ENCODE measurements around the gene LMX1B. TPM values are rescaled to one million over a fixed set of nuclear protein-coding genes. Genes with fewer than 3 reads are reported as not detected.

Gene LMX1B
- total and polyA plus RNA-seq, 2 donors (not counting 1 experiment from before 2014, with no cell fraction given), result not detected

DNA sequence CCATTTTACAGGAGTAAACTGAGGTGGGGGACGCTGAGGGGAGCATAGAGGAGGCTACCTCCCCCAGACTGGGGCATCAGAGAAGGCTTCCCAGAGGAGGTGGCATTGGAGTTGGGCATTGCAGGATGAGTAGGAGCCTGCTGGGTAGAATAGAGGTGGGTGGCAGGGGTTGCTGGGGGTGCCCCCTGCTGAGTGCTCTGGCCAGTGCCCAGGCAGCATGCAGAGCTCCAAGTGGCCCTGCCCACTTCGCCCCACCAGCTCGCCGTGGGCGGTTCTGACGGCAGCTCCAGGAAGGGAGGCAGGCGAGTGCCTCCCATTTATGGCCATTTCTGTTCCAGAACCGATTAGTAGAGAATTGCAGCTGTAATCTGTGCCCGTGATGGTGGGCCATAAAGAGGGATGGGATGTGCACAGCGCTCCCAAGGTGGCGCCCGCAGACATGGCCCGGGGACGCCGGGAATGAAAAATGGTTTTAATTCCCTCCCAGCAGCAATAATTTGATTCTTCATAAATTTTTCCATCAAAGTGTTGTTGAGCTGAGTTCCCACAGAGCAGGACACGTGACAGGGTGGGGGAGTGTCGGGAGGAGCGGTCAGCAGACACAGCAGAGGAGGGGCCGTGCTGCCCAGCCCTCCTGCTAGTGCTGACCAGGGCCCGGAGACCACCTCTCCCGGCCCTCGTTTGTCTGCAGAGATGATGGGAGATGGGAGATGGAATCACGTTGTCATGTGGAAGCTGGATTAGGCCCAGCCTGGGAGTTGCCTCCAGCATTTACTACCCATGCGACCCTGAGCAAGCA is 75.5 kb downstream of the LMX1B start:
- Histone ChIP-seq H3K4me1 (ENCODE audit: control insufficient read depth, extremely low read depth, insufficient read depth, low read length) (no peaks in the 10 kb centered on the region), H3K79me2 (ENCODE audit: control insufficient read depth, insufficient read depth, low read length) (no peaks in the 10 kb centered on the region), H3K4me3 (replicated peaks in 1 of 4; ENCODE audit: control extremely low read depth in 1 of 4, insufficient read depth in 1 of 4, low read depth in 3 of 4, low read length in 4 of 4) (no peak overlapping the region), H3K9ac (ENCODE audit: insufficient read depth, low read length) (no peak overlapping the region), H3K9me3 (ENCODE audit: control insufficient read depth, insufficient read depth, low read depth, low read length) (no peaks in the 10 kb centered on the region), H2AFZ (ENCODE audit: low read length) (no peak overlapping the region), H3K4me2 (ENCODE audit: extremely low read depth, insufficient read depth, low read length) (no peak overlapping the region), H4K20me1 (ENCODE audit: control insufficient read depth, extremely low read depth, insufficient read depth, low read length) (no peaks in the 10 kb centered on the region), H3K27ac (ENCODE audit: insufficient read depth, low read length) (no peak overlapping the region), H3K36me3 (ENCODE audit: control insufficient read depth, insufficient read depth, low read length) (no peaks in the 10 kb centered on the region), H3K27me3 (ENCODE audit: control insufficient read depth, insufficient read depth, low read length) (peaks cover 11% of the 10 kb centered on the region)
- TF ChIP-seq EZH2 (IDR thresholded peaks at IDR 0.05; ENCODE audit: low read length, missing control alignments) (no peak), CTCF (conservative IDR thresholded peaks at IDR 0.05 in 1 of 2, IDR thresholded peaks at IDR 0.05 in 1 of 2; ENCODE audit: low read depth in 1 of 2, low read length in 2 of 2) (no peak)
- no peak for DNase-seq (ENCODE audit: low read depth in 2 of 2)

GRCh38 chr9:126690431-126691051 is 76.8 kb downstream of the LMX1B start:
- Histone ChIP-seq H3K27ac (ENCODE audit: insufficient read depth, low read length) (no peak overlapping the region), H3K9me3 (ENCODE audit: control insufficient read depth, insufficient read depth, low read depth, low read length) (no peaks in the 10 kb centered on the region), H3K36me3 (ENCODE audit: control insufficient read depth, insufficient read depth, low read length) (no peaks in the 10 kb centered on the region), H2AFZ (ENCODE audit: low read length) (no peak overlapping the region), H3K27me3 (ENCODE audit: control insufficient read depth, insufficient read depth, low read length) (peaks cover 3% of the 10 kb centered on the region), H3K9ac (ENCODE audit: insufficient read depth, low read length) (no peak overlapping the region), H3K4me2 (ENCODE audit: extremely low read depth, insufficient read depth, low read length) (no peak overlapping the region), H3K4me1 (ENCODE audit: control insufficient read depth, extremely low read depth, insufficient read depth, low read length) (no peaks in the 10 kb centered on the region), H4K20me1 (ENCODE audit: control insufficient read depth, extremely low read depth, insufficient read depth, low read length) (no peaks in the 10 kb centered on the region), H3K79me2 (ENCODE audit: control insufficient read depth, insufficient read depth, low read length) (no peaks in the 10 kb centered on the region), H3K4me3 (replicated peaks in 1 of 4; ENCODE audit: control extremely low read depth in 1 of 4, insufficient read depth in 1 of 4, low read depth in 3 of 4, low read length in 4 of 4) (no peak overlapping the region)
- TF ChIP-seq EZH2 (IDR thresholded peaks at IDR 0.05; ENCODE audit: low read length, missing control alignments), result no peak
- peak; percentile 12 to 59 for TF ChIP-seq CTCF (conservative IDR thresholded peaks at IDR 0.05 in 1 of 2, IDR thresholded peaks at IDR 0.05 in 1 of 2; ENCODE audit: low read depth in 1 of 2, low read length in 2 of 2)
- no peak for DNase-seq (ENCODE audit: low read depth in 2 of 2)

DNA sequence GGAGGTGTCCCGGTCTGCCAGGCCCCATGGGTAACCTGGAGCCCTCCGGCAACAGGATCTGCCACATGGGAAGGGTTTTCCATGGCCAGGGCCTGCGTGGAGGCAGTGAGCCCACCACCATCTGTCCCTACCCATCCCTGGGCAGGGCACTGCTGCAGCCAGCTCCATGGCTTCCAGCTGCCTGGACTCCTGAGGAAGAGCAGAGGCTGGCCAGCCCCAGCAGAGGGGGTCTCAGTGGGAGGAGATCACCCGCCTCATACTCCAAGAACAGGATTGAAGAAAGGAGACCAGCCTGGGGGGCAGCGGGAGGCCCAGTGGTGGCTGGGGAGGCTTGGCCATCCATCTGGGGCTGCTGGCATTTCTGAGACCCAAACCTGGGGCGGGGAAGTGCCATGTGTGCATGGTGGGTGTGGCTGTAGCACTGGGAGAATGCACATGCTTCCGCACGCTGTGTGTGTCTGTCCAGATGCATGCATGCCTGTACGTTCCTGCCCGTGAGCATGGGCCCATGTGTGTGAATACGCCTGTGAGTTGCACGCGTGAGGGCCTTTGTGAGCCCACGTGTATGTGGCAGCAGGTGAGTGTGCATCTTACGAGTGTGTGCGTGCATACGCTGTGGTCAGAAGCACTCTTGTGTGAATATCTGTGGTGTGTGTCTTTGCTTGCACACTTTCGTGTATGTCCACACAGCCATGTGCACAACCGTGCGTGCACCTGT is 78.5 kb downstream of the LMX1B start:
- H3K4me2 ChIP-seq (ENCODE audit: extremely low read depth, insufficient read depth, low read length), result no peak overlapping the region
- H3K27me3 ChIP-seq (ENCODE audit: control insufficient read depth, insufficient read depth, low read length), result no peaks in the 10 kb centered on the region
- no peak overlapping the region for H2AFZ ChIP-seq (ENCODE audit: low read length)
- H3K27ac ChIP-seq (ENCODE audit: insufficient read depth, low read length), result no peak overlapping the region
- TF ChIP-seq EZH2 (IDR thresholded peaks at IDR 0.05; ENCODE audit: low read length, missing control alignments), result no peak
- no peak for TF ChIP-seq CTCF (conservative IDR thresholded peaks at IDR 0.05 in 1 of 2, IDR thresholded peaks at IDR 0.05 in 1 of 2; ENCODE audit: low read depth in 1 of 2, low read length in 2 of 2)
- no peak overlapping the region for H3K9ac ChIP-seq (ENCODE audit: insufficient read depth, low read length)
- H3K36me3 ChIP-seq (ENCODE audit: control insufficient read depth, insufficient read depth, low read length), result no peaks in the 10 kb centered on the region
- no peaks in the 10 kb centered on the region for H3K4me1 ChIP-seq (ENCODE audit: control insufficient read depth, extremely low read depth, insufficient read depth, low read length)
- no peaks in the 10 kb centered on the region for H4K20me1 ChIP-seq (ENCODE audit: control insufficient read depth, extremely low read depth, insufficient read depth, low read length)
- no peaks in the 10 kb centered on the region for H3K9me3 ChIP-seq (ENCODE audit: control insufficient read depth, insufficient read depth, low read depth, low read length)
- H3K79me2 ChIP-seq (ENCODE audit: control insufficient read depth, insufficient read depth, low read length), result no peaks in the 10 kb centered on the region
- no peak for DNase-seq (ENCODE audit: low read depth in 2 of 2)
- H3K4me3 ChIP-seq (replicated peaks in 1 of 4; ENCODE audit: control extremely low read depth in 1 of 4, insufficient read depth in 1 of 4, low read depth in 3 of 4, low read length in 4 of 4), result no peak overlapping the region
